SU-DHL-6 (cell line): ENCODE data around the gene SLC22A23.

Experiments used
- EZH2phosphoT487 ChIP-seq: fragments of 200-600 bp; sonication (generic), shearing (Covaris generic); conservative IDR thresholded peaks from 2 replicates; pipeline ENCODE4 v1.6.1; 2018; ENCODE audit warnings: mild to moderate bottlenecking, antibody characterized with exemption, low read length, moderate library complexity, mixed read lengths
- TF ChIP-seq, protein P1 (sequence below): fragments of 200-600 bp; sonication (generic); IDR thresholded peaks from one replicate; pipeline ENCODE4 v1.5.1; 2017; ENCODE audit warnings: antibody characterized with exemption, mild to moderate bottlenecking, low read length, moderate library complexity; ENCODE audit not compliant: insufficient read depth, poor library complexity, severe bottlenecking

DNA sequence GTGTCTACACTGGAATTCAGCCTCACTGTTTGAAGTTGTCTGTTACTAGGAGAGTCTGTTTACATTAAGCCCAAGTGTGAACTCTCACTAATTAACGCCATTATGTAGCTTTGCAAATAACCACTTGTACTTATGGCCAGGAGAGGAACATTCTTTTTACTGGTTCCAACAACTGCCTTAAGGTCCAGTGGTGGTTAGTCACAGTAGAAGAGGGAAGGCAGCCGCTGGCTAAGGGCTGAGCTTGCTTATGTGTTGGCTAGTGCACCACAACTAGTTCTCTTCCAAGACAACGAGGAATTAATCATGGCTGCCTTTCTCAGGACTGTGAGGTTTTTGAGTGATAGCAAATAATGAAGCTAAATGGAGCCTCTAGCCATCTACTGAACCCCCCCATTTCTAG is 14.9 kb upstream of the SLC22A23 start:
- TF ChIP-seq EZH2phosphoT487, result no peak
- TF ChIP-seq, protein P1, sequence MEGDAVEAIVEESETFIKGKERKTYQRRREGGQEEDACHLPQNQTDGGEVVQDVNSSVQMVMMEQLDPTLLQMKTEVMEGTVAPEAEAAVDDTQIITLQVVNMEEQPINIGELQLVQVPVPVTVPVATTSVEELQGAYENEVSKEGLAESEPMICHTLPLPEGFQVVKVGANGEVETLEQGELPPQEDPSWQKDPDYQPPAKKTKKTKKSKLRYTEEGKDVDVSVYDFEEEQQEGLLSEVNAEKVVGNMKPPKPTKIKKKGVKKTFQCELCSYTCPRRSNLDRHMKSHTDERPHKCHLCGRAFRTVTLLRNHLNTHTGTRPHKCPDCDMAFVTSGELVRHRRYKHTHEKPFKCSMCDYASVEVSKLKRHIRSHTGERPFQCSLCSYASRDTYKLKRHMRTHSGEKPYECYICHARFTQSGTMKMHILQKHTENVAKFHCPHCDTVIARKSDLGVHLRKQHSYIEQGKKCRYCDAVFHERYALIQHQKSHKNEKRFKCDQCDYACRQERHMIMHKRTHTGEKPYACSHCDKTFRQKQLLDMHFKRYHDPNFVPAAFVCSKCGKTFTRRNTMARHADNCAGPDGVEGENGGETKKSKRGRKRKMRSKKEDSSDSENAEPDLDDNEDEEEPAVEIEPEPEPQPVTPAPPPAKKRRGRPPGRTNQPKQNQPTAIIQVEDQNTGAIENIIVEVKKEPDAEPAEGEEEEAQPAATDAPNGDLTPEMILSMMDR, result no peak
